Endothelial cell of hepatic sinusoid (primary cell): Measurements from ENCODE around the gene COL18A1.
"Not testable (repeated sequence)": the region's sequence is repeated elsewhere in the genome, so short reads cannot be mapped to it uniquely, and the experiment has no call there.

Source experiments
- in situ Hi-C: cut with HindIII; loops from 2 replicates; pipeline ENCODE4 v1.10.0; 2017; ENCODE audit warnings: low sequenced_read_pairs

The COL18A1 gene

GRCh38 chr21:45514311-45515021 lies 109.5 kb downstream of the COL18A1 start:
- in situ Hi-C loops, result no loop called here

- in situ Hi-C loops, result no loop called here
These were observed 110.5 kb downstream of the COL18A1 start for GRCh38 chr21:45515241-45516061.

DNA sequence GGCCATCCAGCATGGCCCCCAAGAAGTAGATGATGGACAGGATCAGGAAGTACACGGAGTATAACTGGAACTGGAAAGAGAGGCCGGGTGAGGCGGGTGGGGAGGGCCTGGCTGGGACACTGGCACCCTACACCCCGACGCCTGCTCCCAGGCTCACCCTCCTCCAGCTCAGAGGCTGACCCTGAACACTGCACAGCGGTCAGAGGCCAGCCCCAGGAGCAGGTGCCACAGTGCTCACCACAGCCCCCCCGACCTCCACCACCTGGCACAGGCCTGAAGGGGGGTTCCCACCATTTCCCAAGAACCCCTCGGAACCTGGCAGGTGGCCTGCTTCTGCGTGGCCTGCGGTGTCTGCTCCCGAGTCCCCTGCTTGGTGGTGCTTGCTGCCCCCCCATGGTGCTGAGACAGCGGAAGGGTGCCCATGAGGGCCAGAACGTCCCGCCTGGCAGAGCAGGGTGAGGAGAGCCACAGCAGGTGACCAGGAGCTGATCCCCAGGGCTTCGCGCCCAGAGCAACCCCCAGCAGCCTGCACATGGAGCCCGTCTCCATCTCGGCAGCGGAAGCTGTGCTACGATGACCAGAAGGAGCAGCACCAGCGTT lies 111.2 kb downstream of the COL18A1 start:
- in situ Hi-C loops, result no loop called here

- in situ Hi-C loops, result no loop called here
These were observed 111.7 kb downstream of the COL18A1 start for GRCh38 chr21:45516671-45517151.

DNA sequence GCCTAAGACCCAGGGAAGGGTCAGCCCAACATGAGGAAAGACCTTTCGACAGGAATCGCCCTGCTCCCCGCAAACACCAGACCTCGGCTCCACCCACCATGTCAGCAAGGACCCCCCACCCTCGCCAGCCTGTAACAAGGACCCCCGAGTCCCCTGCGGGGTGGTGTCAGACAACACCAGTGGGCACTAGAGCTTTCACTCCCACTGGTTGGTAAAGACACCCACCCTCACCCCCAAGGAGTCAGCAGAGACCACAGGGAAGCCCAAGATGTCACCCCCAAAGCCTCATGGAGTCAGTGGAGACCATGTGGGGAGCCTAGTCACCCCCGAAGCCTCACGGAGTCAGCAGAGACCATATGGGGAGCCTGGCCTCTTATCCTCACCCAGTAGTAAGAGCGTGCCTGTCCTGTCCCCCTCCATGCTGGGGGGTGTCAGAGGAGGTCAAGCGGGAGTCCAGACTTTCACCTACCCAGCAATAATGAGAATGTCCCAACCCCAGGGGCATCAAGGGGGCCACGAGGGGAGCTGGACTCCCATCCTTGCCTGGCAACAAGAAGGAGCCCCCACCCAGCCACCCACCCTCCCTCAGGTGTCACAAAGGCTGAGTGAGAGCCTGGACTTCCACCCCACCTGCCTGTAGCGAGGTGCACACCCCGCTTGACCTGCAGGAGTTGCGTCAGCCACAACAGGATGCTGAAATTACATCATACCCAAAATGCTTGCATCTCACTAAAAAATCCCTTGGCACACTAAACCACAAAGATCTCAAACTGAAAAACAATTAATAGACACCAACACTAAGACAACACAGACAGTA lies 112.5 kb downstream of the COL18A1 start:
- in situ Hi-C loops, result no loop called here

DNA sequence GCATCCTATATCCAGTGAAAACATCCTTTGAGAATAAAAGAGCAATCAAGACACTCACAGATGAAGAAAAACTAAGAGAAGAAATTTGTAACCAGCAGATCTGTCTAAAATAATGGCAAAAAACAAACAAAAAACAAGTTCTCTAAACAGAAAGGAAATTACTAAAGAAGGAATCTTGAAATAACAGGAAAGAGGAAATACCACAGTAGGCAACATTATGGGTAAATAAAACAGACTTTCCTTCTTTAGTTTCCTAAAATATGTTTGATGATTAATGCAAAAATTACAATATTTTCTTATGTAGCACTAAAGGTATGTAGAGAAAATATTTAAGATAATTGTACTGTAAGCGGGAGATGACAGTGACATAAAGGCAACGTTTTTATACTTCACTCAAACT lies 113.8 kb downstream of the COL18A1 start:
- in situ Hi-C loops, result no loop called here

- in situ Hi-C loops, result no loop called here
These were observed 114.2 kb downstream of the COL18A1 start for GRCh38 chr21:45519182-45519581.

DNA sequence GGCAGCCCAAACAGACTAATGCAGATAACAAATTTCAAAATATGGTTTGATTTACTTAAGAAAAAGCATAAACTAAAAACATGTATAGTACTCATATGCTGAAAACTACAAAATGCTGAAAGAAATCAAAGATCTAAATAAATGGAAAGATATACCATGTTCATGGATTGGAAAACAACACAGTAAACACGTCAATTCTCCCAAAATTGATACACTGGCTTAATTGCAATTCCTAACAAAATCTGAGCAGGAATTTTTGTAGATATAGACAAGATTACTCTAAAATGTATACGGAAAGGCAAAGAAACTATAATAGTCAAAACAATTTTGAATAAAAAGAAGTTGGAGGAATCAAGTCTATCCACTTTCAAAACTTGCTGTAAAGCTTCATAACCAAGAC lies 116.3 kb downstream of the COL18A1 start:
- in situ Hi-C loops, result no loop called here

- in situ Hi-C loops, result no loop called here
These were observed 117.4 kb downstream of the COL18A1 start for GRCh38 chr21:45522381-45522780.

DNA sequence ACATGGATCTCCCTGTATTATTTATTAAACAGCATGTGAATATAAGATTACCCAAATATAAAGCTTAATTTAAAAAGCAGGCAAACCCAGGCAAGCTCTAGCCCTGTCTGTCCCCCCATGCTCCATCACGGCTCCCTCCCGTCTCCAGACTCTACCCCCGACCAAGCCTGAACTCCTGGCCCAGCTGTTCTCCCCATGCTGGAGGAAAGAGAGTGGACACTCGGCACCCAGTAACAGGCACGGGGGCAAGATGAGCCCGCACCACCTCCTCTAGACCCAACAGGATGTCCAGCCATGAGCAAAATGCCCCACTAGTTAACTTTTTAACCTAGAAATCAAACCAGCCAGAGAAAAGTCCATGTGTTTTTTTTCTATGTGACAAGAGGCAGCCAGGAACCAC lies 118.0 kb downstream of the COL18A1 start:
- in situ Hi-C loops, result no loop called here

DNA sequence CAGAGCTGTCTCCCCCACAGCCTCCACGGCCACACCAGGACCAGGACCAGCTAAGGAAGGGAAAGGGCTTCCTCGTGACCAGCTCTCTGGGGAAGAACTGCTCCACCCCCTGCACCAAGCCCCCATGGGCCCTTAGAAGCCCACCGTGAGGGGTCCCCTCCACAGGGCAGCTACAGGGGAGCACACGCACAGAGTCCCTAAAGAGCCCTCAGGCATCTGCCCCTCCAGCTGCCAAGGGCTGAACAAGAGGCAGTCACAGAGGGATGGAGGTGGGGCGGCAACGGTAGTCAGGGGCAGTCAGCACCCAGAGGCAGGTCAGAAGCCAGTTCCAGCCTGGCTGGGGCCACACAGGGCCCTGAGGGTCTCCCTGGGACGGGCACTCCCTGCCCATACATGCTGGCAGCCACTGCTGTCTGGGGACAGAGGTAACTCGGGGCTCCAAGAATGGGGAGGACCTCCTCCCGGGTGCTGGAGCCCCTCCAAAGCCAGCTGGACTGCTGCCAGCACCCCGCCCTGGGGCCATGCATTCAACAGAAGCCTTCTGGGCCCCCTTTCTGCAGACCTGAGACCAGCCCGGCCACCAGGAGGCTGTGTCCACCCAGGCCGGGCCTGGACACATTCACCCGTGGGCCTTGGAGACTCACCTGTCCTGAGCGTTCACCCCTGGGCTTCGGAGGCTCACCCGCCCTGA lies 118.6 kb downstream of the COL18A1 start:
- in situ Hi-C loops, result no loop called here

GRCh38 chr21:45524756-45525152 lies 119.8 kb downstream of the COL18A1 start:
- in situ Hi-C loops, result no loop called here

DNA sequence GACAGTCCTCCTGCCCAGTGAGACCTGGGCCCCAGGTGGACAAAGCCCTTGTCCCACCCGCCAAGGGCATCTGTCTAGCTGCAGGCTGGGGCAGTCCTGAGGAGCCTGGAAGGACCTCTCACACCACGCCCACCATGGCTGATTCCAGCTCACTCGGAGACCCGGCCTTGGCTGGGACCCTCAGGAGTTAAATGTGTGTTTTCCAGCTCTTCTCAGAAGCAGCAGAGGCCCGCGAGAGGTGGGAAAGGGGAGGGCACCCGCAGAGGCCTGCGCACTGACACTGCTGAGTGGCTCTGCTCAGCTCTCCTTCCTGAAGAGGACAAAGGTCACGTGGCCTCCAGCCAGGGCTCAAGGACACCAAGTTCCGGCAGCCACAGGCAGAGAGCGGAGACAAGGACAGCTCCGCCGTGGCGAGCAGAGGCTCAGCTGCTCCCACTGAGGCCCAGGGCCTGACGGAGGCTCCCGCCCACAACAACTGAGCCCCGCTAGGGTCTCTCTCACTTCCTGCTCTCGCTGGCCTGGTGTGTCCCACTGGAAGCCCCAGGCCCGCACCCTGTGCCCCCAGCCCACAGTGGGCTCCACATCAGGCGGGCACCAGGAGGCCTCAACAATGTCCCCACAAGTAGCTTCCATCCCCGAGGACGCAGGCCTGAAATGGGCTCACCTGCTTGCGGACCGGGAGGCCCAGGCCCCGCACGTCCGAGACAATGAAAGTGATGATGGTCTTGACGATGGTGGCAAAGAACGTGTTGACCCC lies 120.4 kb downstream of the COL18A1 start:
- in situ Hi-C loops, result no loop called here

DNA sequence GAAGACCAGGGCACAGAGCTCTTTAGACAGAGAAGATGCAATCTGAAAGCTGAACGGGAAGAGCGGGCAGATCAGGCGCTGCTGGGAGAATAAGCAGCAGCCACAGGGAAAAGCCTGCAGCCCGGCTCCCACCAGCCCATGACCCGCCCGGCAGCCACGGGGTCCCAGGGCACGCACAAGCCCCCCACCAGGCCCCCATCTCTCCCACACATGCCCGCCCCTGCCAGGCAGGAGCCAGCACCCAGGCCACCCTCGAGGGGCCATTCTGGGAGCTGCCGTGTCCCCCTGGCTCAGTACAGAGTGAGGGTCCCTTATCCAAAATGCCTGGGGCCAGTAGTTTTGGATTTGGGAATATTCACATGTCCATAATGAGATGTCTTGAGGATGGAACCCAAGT lies 120.9 kb downstream of the COL18A1 start:
- in situ Hi-C loops, result no loop called here

DNA sequence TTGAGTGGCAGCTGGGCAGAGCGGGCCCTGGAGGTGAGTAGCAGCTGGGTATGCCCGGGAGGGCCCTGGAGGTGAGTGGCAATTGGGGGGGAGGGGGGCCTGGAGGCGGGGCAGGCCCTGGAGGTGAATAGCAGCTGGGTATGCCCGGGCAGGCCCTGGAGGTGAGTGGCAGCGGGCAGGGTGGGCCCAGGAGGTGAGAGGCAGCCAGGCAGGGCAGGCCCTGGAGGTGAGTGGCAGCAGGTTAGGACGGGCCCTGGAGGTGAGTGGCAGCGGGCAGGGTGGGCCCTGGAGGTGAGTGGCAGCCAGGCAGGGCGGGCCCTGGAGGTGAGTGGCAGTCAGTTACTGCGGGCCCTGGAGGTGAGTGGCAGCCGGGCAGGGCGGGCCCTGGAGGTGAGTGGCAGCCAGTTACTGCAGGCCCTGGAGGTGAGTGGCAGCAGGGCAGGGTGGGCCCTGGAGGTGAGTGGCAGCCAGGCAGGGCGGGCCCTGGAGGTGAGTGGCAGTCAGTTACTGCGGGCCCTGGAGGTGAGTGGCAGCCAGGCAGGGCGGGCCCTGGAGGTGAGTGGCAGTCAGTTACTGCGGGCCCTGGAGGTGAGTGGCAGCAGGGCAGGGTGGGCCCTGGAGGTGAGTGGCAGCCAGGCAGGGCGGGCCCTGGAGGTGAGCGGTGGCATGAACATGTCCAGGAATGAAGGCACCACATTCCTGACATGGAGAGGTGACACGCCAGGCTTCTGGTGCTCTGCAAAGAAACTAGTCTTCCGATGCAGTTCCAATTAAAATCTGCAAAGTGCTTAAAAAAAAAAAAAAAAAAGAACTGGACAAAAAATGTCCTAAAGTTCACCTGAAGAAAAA lies 122.4 kb downstream of the COL18A1 start:
- in situ Hi-C loops, result not testable (repeated sequence)

DNA sequence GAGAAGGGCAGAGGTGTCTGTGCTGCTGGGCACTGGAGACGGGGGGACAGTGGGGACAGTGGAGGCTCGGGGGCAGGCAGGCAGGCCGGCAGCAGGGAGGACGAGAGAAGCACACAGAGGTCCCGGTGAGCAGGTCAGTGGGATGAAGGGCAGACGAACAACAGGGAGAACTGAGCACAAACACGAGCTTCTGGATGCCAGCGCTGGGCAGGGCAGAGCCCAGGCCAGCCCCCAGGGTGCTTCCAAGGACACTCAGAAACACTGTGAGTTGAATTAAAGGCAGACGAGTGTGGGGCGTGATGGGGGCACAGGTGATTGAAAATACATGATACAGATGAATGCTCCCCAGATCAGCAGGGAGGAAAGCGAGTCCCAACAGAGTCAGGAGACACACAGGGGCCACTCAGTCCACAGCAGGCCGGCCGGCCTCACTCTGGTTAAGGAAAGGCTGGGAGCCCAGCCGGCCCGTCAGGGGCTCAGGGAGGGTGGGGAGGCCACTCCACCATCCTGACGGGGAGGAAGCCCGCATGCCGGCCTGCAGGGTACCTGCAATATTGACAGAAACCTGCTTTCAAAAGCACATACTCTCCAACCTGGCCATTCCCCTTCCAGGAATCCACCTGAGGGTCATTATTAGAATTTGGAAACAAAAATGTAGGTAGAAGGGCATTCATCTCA lies 123.2 kb downstream of the COL18A1 start:
- in situ Hi-C loops, result no loop called here

DNA sequence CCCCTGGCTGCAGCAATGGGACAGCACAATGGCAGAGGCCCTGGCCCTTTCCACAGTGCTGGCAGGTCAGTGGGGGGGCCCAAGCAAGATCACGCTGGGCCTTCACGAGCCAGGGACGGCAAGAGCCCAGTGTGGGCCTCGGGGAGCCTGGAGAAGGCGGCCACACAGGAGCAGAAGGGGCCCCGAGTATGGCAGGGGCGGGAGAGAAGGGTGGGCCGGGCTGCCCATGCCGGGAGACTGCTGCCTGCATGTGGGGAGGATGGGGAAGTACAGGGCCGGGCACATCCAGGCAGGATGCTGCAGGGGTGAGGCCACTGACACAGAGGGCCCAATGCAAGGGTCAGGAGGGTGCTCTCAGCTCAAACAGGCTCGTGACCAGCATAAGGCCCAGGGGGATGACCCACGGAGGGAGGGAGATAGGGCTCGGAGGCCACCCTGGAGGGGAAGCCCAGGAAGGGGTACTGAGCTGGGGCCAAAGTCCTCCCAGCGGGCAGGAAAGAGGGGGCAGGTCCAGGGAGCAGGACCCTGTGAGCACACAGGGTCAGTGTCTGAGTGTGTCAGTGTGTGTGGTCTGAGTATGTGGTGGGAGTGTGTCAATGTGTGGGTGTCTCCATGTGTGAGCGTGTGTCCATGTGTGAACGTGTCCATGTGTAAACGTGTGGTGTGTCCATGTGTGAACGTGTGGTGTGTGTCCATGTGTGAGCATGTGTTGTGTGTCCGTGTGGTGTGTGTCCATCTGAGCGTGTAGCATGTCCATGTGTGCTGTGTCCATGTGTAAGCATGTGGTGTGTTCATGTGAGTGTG lies 124.2 kb downstream of the COL18A1 start:
- in situ Hi-C loops, result no loop called here
